ENCODE data around the gene C1GALT1.
A peak's percentile ranks its signal among the peaks of the same experiment; 100 is the strongest.
"Not testable (repeated sequence)": the region's sequence is repeated elsewhere in the genome, so short reads cannot be mapped to it uniquely, and the experiment has no call there.

The C1GALT1 gene

DNA sequence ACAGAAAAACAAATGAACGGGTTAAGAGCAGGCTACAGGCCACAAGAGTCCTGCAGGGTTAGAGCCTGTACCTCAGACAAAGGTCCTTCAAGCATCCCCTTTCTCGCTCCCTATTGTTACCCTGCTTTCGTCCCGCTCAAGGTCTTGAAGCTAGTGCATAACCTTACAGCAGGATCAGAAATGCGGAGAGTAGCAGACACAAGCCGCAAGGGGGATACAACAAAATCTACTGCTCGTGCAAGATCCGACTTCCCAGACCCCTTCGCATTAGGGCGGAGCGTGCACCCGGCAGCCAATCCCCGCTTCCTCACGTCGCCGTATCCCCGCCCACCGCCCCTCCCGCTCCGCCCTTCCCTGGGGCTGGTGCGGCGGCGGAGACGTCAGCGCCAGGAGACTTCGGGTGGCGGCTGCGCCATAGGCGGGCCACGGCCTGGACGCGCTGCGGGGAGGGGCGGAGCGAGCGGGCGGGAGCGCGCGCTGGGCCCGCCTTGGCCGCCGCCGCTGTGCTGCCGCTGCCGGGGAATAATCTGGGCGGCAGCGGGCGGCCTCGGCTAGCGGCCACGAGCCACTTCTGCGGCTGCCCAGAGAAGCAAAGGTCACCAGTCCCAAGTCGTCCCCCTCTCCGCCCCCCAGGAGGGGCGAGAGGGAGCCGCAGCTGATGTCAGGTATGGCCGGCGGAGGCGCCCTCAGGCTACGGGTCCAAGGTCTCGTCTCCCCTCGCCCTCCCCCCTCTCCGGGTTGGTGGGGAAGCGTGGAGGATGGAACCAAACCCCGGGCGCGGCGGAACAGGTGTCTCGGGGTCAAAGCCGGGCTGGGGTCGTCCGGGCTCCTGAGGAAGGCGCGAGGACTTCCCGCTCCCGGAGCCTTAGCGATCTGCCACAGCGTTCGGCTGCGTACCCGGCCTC lies at the start of gene C1GALT1:
Gene C1GALT1 (plus strand): TSS at position 389 of the 905 bp plus-strand sequence. CDS start 51,776 bp downstream, outside the sequence.
- TF ChIP-seq, protein P1, sequence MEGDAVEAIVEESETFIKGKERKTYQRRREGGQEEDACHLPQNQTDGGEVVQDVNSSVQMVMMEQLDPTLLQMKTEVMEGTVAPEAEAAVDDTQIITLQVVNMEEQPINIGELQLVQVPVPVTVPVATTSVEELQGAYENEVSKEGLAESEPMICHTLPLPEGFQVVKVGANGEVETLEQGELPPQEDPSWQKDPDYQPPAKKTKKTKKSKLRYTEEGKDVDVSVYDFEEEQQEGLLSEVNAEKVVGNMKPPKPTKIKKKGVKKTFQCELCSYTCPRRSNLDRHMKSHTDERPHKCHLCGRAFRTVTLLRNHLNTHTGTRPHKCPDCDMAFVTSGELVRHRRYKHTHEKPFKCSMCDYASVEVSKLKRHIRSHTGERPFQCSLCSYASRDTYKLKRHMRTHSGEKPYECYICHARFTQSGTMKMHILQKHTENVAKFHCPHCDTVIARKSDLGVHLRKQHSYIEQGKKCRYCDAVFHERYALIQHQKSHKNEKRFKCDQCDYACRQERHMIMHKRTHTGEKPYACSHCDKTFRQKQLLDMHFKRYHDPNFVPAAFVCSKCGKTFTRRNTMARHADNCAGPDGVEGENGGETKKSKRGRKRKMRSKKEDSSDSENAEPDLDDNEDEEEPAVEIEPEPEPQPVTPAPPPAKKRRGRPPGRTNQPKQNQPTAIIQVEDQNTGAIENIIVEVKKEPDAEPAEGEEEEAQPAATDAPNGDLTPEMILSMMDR (IDR thresholded peaks at IDR 0.05; ENCODE audit: control insufficient read depth, insufficient read depth, low read depth, low read length, missing control alignments): peak; percentile 51
- peak within 1 kb of the TSS; percentile 94 for H3K4me3 ChIP-seq (ENCODE audit: control insufficient read depth, low read depth, low read length)
- DNase-seq (ENCODE audit: low read depth): peak; percentile 88

DNA sequence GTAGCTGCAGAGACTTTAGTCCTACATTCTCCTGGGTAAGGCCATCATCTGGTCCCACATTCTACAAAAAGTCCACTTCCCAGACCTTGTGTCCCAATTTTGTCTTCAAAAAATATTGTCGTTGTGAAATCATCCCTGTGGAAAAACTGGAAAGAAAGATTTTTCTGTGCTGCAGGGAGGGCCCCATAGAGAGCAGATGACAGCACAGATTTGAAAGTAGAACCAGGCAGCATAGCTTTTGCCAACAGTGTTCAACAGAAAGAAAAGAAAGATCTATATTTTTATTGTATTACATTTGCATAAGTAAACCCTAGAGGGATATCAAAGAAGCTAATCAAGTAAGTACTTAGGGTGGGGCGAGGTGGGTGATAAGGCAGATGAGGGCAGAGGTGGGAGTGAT lies 48.3 kb upstream of the C1GALT1 start:
- TF ChIP-seq, protein P1 (IDR thresholded peaks at IDR 0.05; ENCODE audit: control insufficient read depth, insufficient read depth, low read depth, low read length, missing control alignments): no peak
- no peak overlapping the region for H3K4me3 ChIP-seq (ENCODE audit: control insufficient read depth, low read depth, low read length)
- DNase-seq (ENCODE audit: low read depth): no peak

DNA sequence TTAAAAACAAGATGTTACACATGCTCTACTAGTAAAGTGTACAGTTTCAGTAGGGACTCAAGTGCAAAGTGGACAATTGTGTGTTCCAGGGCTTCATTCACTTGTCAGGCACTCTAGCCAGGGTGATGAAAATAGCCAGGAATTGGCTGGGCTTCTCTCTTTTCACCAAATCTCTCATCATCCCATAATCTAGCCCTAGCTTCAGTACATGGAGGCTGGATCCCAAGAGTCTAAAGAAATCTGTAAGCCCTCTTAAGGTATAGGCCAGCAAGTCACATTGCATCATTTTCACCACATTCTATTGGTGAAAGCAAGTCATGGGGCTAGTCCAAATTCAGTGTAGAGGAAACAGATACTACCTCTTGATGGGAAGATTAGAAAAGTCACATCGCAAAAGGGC lies 47.3 kb upstream of the C1GALT1 start:
- TF ChIP-seq, protein P1 (IDR thresholded peaks at IDR 0.05; ENCODE audit: control insufficient read depth, insufficient read depth, low read depth, low read length, missing control alignments): no peak
- DNase-seq (ENCODE audit: low read depth): no peak
- H3K4me3 ChIP-seq (ENCODE audit: control insufficient read depth, low read depth, low read length): no peak overlapping the region

DNA sequence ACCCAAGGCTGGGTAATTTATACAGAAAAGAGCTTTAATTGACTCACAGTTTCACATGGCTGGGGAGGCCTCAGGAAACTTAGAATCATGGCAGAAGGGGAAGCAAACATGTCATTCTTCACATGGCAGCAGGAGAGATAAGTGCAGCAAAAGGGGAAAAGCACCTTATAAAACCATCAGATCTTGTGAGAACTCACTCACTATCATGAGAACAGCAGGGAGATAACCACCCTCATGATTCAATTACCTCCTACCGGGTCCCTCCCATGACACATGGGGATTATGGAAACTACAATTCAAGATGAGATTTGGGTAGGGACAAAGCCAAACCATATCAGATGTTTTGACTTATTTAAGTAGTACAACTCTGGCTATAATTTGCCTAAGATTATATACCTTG lies 46.4 kb upstream of the C1GALT1 start:
- not testable (repeated sequence) for H3K4me3 ChIP-seq (ENCODE audit: control insufficient read depth, low read depth, low read length); DNase-seq (ENCODE audit: low read depth)

DNA sequence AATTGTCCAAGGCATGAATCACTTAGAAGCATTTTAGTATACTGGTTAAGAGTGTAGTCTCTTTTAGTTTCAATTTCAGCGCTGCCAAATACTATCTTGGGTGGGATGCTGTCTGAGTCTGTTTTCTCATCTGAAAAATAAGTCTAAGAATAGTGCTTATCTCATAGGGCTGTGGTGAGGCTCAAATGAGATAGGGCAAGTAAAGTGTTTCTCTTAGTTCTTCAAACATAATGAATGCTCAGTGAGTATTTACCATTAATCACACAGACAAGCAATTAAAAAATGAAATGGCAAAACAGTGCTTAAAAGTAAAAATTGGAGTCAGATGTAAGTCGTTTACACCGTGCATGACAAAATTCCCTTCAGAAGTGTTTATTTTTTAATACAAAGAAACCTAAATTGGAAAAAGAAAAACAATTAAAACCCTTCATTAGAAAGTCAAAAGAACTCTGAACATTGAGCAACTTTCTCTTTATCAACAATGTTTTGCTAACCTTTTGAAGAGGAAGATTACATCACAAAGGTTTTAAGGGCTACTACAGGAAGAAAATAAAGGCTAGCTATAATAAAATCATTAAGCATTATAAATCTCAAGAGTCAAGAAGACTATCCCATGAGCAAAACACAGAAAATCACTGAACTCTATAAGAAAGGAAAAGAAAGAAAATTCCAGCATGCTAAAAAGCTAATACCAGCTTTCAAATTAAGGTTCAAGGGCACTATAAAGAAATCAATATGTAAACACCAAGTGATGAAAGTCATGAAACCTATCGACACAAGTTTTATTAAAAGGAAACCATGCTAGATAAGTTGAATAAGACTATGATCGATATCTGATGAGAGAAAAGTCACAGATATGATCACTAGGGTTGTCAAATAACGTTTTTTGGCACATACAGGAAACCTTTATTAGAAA lies 45.6 kb upstream of the C1GALT1 start:
- TF ChIP-seq, protein P1 (IDR thresholded peaks at IDR 0.05; ENCODE audit: control insufficient read depth, insufficient read depth, low read depth, low read length, missing control alignments): no peak
- DNase-seq (ENCODE audit: low read depth): no peak
- H3K4me3 ChIP-seq (ENCODE audit: control insufficient read depth, low read depth, low read length): no peak overlapping the region

DNA sequence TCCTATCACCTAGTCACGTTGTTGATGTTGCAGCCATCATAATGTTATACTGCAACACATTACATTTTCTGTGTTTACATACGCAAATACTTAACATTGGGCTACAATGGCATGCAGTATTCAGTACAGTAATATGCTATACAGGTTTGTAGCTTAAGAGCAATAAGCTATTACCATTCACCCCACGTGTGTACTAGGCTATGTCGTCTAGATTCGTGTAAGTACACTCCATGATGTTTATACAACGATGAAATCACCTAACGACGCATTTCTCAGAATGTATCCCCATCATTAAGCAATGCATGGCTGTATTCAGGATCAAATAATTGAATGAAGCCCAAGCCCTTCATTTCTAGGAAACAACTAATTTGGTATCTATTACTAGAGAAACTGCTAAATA lies 43.4 kb upstream of the C1GALT1 start:
- no peak for DNase-seq (ENCODE audit: low read depth)
- no peak overlapping the region for H3K4me3 ChIP-seq (ENCODE audit: control insufficient read depth, low read depth, low read length)
- TF ChIP-seq, protein P1 (IDR thresholded peaks at IDR 0.05; ENCODE audit: control insufficient read depth, insufficient read depth, low read depth, low read length, missing control alignments): no peak

DNA sequence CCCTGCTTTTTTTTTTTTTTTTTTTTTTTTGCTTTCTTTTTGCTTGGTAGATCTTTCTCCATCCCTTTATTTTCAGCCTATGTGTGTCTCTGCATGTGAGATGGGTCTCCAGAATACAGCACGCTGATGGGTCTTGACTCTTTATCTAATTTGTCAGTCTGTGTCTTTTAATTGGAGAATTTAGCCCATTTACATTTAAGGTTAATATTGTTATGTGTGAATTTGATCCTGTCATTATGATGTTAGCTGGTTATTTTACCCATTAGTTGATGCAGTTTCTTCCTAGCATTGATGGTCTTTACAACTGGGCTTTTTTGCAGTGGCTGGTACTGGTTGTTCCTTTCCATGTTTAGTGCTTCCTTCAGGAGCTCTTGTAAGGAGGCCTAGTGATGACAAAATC lies 38.9 kb upstream of the C1GALT1 start:
- H3K4me3 ChIP-seq (ENCODE audit: control insufficient read depth, low read depth, low read length); DNase-seq (ENCODE audit: low read depth): not testable (repeated sequence)

DNA sequence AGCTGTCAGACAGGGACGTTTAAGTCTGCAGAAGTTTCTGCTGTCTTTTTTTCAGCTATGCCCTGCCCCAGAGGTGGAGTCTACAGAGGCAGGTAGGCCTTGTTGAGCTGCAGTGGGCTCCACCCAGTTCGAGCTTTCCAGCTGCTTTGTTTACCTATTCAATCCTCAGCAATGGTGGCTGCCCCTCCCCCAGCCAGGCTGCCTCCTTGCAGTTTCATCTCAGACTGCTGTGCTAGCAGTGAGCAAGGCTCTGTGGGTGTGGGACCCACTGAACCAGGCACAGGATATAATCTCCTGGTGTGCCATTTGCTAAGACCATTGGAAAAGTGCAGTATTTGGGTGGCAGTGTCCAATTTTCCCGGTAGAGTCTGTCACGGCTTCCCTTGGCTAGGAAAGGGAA lies 37.2 kb upstream of the C1GALT1 start:
- H3K4me3 ChIP-seq (ENCODE audit: control insufficient read depth, low read depth, low read length); DNase-seq (ENCODE audit: low read depth): not testable (repeated sequence)

Data from AG09309 (cell line).